Activated CD4-positive, alpha-beta T cell treated with anti-CD3 and anti-CD28 coated beads for 48 hours (primary cell): ENCODE data around the gene ANKRD10.

ENCODE experiments used
- DNase-seq: peaks from one replicate; pipeline ENCODE4 v3.0.0-alpha.2; 2020

Gene ANKRD10

DNA sequence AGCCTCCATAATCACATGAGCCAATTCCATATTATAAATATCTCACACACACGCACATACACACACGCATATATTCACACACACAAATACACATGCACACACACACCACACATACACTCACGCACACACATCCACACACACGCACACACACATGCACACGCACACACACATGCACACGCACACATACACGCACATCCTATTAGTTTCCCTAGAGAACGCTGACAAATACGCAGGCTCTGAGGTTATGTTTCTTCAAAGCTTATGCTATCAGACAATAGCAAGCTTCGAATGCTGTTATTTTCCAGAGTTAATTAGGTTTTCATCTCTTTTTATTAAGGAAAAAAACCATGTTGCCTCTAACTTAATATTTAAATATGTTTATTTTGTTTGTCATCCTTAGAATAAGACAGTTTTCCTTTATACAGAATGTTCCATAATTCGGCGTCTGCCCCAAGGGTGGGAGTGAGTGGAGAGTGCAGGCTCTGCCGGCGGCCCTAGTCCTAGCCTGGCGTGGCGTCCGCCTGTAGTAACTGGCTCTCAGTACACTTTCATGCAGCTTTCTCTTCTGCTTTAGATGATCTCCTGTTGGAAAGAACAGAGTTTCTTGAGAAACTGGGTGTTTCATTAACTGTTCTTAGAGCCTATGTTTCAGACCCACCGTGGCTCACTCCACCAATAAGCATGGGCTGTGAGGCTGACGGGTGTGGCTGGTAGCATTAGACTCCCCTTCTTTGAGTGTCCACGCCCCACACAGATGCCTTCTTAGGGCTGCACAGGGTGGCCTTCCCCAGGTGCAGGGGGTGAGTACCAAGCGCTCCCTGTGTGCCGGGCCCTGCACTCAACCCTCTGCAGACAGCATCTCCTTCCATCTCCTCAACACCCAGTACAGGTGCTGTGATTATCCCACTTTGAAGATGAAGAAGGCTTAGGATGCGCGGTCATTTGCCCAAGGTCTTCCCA lies 30.4 kb upstream of the ANKRD10 start:
- no peak for DNase-seq

DNA sequence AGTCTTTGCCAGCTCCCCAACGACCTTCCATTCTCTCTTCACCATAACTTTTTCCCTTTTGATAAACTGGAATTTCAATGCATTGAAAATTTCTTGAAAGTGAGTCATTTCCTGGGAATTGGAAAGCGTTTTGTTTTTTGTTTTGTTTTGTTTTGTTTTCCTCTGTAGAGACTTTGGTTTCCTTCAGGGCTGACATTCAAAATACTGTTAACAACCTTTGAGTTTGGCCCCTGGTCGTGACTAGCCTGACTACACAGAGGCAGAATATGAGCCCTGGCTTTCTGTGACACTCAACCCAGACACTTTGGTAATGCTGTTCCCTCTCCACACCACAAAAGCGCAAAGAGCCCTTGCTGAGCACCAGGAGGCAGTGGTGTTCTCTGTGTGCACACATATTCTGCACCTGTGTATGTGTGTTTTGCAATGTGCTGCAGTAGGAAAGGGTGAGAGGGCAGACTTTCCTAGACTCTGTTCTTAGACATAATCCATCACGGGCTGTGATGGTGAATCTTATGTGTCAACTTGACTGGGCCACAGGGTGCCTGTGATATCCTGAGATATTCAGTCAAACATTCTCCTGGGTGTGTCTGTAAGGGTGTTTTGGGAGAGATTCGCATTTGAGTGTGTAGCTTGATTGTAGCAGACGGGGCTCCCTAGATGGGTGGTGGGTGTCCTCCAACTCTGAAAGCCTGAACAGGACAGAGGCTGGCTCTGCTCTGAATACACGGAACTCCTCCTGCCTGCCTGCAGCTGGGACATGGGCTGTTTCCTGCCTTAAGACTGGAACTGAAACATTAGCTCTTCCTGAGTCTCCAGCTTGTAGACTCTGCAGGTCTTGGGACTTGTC lies 29.5 kb upstream of the ANKRD10 start:
- peak; percentile 56 for DNase-seq

DNA sequence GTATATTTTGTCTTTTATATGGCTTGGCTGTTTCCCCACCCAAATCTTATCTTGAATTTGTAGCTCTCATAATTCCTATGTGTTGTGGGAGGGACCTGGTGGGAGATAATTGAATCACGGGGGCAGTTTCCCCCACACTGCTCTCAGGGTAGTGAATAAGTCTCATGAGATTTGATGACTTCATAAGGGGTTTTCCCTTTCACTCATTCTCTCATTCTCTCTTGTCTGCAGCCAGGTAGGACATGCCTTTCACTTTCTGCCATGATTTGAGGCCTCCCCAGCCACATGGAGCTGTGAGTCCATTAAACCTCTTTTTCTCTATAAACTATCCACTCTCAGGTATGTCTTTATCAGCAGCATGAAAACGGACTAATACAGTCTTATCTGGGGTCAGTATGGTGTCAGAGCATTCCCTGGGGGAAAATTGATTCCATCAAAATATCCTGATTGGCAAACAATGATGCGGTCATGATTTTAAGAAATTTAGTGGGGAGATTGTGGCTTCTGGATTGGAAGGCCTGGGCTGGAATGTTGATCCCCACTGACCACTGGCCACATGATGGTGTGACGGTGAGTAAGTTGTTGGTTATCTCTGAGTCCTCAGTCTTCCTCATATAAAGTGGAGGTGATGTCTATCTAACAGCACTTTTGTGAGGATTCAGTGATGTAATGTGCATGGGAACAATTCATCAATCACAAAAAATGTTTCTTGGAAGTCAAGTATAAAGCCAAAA lies 27.5 kb upstream of the ANKRD10 start:
- DNase-seq = peak; percentile 61

DNA sequence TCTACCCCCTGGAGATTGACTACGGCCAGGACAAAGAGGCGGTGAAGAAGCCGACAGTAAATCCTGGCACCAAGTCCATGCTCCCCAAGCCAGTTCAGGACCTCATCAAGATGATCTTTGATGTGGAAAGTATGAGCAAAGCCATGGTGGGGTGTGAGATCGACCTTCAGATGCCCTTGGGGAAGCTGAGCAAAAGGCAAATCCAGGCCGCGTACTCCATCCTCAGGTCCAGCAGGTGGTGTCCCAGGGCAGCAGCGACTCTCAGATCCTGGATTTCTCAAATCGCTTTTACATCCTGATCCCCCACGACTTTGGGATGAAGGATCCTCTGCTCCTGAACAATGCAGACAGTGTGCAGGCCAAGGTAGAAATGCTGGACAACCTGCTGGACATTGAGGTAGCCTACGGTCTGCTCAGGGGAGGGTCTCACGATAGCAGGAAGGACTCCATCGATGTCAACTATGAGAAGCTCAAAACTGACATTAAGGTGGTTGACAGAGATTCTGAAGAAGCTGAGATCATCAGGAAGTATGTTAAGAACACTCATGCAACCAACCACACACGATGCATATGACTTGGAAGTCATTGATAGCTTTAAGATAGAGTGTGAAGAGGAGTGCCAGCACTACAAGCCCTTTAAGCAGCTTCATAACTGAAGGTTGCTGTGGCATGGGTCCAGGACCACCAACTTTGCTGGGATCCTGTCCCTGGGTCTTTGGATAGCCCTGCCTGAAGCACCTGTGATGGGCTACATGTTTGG lies 24.0 kb upstream of the ANKRD10 start:
- no peak for DNase-seq

DNA sequence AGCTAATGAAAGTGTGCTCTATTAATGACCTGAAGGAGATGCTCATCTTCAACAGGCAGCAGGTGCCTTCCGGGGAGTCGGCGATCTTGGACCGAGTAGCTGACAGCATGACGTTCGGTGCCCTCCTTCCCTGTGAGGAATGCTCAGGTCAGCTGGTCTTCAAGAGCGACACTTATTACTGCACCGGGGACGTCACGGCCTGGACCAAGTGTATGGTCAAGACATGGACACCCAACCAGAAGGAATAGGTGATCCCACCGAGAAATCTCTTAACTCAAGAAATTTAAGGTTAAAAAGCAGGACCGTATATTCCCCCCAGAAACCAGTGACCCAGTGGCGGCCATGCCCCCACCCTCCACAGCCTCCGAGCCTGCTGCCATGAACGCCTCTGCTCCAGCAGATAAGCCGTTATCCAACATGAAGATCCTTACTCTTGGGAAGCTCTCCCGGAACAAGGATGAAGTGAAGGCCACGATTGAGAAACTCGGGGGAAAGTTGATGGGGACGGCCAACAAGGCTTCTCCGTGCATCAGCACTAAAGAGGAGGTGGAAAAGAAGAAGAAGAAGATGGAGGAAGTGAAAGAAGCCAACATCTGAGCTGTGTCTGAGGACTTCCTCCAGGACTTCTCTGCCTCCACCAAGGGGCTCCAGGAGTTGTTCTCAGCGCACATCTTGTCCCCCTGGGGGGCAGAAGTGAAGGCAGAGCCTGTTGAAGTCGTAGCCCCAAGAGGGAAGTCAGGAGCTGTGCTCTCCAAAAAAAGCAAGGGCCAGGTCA lies 22.8 kb upstream of the ANKRD10 start:
- DNase-seq = no peak

DNA sequence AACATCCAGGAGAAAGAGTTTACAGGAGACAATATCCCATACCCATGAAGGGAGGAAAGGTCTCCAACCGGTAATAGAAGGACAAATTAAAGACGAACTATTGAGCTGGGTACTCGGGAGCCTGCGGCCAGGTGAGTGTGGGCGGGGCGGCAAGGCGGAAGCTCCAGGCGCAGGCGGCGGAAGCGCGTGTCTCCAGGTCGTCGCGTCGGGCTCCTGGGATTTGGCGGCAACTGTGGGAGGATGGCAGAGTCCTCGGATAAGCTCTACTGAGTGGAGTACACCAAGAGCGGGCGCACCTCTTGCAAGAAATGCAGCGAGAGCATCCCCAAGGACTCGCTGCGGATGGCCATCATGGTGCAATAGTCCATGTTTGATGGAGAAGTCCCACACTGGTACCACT lies 21.6 kb upstream of the ANKRD10 start:
- DNase-seq = no peak

DNA sequence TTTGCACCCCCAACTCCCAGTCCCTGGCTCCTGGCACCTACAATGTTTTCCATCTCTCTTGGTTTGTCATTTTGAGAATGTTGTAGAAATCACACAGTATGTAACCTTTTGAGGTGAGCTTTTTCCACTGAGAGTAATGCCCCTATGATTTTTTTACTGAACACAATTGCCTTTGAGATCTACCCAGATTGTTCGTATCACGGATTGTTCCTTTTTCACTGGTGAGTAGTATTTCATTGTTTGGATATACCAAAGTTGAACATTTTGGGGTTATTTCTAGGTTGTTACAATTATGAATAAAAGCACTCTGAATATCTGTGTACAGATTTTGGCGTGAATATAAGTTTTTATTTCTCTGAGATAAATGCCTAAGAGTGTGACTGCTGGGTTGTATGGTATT lies 17.7 kb upstream of the ANKRD10 start:
- DNase-seq = no peak

DNA sequence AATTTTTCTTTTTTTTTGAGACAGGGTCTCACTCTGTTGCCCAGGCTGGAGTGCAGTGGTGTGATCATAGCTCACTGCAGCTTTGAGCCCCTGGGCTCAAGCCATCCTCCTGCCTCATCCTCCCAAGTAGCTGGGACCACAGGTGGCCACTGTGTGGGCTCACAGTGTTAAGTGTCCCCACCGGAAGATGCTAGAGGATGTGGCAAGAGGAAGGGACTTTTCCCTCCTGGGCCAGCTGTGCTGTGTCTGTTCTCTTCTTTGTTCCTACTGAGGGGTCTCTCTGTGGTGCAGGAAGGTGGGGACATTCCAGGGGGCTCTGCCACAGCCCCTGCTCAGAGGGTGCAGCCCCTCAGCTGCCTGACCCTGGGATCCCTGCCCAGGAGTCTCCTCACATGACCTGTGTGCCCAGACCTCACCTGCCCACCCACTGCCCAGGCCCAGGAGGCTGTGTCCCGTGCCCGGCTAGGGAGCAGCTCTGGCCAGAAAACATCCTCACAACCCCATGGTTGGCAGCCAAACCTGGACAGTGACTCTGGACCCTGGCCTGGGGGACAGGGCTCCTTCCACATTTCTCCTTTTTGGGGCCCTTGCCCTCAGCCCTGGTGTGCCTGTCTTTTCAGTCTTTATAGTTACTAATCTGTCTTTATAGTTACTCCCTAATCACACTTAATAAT lies 14.4 kb upstream of the ANKRD10 start:
- DNase-seq = no peak

DNA sequence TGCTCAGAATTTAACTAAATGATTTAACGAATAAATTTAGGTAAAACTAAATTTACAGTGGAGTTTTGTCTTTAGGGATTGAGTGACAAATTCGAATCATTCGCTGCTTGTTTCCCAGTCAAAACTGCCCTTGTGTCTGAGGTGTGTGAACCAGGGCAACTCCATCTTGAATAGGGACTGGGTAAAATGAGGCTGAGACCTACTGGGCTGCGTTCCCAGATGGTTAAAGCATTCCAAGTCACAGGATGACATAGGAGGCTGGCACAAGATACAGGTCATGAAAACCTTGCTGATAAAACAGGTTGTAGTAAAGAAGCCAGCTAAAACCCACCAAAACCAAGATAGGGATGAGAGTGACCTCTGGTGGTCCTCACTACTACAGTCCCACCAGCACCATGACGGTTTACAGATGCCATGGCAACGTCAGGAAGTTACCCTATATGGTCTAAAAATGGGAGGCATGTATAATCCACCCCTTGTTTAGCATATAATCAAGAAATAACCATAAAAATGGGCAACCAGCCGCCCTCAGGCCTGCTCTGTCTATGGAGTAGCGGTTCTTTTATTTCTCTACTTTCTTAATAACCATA lies 10.2 kb upstream of the ANKRD10 start:
- DNase-seq = no peak

DNA sequence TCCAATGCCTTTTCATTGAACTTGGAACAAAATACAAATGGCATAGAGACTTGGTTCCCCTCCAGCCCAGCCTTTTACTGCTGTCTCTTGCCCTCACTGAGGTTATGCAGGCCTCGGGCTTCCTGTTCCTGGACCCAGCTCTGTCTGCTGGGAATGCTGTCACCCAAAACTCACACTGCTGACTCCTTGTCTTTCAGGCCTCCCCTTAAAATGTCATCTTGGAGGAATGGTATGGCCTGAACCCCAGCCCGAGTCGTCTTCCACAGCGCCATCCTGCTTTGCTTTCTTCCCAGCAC lies 9.7 kb upstream of the ANKRD10 start:
- DNase-seq = no peak

DNA sequence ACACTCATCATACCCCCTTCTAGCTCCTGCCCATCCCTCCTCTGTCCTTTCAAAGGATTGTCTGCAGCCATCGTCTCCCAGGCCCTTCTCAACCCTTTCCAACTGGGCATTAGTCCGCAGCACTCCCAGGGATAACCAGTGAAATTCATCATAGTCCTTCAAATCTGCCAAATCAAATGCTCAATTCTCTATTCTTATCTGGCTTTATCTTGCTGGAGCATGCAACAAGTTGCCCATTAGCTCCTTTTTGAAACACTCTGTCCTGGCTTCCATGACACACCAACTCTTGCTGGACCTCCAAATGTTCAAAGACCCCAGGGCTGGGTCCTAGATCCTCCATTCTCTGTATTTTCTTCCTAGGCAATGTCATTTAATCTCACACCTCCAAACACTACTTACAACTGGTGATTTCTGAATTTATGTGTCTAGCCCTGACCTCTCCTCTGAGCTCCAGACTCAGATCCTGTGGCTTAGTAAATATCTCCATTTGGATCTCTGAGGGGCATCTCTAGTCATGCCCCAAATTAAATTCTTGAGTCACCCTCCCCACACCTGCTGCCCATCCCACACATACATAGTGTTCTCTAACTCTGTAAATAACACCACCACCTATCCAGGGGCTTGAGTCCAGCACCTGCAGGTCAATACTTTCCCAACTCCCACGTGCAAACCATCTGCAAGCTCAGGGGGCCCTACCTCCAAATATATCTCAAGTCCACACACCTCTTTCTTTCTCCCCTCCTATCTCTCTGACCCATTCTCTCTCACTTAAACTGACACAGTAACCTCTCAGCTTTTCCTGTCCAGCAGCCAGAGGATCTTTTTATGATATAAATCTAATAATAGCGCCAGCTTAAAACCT lies 9.1 kb upstream of the ANKRD10 start:
- no peak for DNase-seq

DNA sequence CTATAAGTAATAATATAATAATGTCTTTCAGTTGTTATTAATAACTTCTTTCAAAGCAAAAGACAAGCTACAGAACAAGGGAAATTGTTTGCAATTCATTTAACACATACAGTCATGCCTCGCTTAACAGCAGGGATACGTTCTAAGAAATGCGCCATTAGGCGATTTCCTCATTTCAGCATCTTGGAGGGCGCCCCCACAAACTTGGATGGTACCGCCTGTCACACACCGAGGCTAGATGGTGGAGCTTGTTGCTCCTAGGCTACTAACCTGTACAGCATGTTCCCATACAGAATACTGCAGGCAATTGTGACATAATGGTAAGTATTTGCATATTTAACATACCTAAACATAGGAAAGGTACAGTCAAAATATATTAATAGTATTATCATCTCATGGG lies 8.2 kb upstream of the ANKRD10 start:
- DNase-seq = no peak

DNA sequence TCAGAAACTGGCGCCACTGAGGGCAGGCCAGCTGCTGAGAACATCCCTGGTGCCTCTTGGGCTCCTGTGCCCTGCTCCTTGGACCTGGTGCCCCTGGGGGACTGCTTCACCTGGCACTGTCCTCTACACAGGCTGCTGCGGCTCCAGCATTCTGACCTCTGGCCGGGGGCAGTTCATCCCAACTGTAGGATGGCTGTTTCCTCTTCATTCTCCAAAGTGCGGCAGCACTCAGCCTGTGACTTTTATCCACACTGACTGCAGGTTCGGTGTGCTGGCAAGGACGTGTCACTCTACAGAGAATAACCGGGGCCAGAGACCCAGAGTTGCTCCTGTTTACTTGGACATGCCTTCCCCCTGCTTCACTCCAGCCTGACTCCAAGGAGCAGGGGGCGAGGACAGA lies 7.6 kb upstream of the ANKRD10 start:
- no peak for DNase-seq

DNA sequence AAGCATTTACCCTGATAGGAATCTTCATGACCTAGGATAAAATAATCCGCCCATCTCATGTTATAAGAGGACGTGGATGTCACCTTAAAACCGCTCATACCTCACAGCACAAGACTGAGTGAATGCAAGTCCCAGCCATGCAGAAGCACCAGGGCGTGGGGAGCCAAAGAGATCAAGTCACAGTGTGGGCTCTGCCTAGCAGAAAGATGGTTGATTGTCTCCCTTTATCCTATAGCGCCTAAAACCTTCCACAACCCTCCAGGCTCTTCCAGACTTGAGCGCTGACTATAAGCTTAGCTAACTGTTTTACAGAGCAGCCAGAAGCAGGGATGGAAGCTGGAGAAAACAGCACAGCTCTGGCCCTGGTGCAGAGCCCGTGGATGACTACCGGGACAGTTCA lies 6.8 kb upstream of the ANKRD10 start:
- no peak for DNase-seq

DNA sequence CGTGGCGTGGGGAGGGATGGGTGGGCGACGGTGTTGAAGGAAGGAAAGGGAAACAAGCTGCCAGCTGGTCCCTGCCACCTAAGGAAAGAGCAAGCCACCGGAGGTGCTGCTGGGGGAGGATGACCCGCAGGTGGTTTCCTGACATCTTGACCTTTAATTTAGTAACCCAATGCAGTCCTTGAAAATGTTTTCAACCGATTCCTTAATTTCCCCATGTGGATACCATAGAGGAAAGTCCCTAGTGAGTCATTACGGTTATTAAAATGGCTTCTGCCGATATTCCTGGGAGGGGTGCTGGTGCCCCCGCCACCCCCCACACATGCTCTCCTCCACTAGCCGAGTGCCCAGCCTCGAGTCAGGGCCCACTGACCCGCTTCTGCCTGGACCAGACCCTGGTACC lies 6.3 kb upstream of the ANKRD10 start:
- DNase-seq = no peak

DNA sequence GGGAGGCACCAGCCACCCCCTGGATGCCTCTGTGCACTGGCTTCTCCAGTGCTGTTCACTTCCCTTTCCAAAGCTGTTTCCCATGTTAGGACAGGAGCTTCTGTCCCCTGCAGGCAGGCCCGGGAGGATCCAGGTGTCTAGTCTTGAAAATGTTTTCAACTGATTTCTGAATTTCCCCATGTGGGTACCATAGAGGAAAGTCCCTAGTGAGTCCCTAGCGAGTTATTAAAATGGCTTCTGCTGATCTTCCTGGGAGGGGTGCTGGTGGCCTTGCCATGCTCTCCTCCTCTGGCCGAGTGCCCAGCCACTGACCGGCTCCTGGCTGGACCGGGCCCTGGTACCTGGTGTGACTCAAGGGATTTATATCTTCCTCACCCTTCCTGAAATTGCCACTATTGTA lies 5.2 kb upstream of the ANKRD10 start:
- DNase-seq = no peak

DNA sequence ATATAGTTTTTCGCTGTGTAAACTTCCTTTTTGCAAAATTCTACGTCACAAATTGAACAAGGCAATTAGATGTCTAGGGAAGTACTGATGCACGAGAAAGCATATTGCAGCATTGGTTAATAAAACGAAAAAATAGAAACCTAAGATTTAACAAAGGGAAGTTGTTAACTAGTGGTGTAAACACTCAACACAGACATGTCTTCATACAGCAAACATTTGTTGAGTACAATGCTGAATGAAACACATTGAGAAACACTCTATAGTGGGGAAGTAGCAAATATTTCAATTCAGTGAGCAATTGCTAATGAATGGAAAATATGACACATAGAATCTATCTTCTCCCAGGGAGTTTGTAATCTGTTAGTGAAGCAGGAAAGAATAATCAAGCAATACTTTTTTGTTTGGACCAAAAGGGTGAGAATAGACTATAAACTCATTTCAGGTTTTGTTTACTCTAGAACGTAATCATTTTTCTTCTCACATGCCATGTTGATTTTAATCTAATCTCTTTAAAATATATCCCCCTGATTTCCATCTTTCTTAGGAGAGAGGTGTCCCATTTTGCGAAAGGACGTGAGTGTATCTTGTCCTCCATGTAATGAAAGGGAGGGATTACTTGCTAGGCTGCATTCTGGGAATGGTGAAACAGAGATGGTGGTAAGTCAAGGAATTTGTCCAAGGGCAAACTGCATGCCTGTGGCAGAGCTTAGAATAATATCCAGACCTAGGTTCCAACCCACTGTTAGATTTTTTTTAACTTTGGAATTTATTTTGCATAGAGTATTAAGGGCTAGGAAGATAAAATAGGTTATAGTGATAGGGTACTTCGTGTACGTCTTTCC lies 1.7 kb upstream of the ANKRD10 start:
- DNase-seq = no peak

DNA sequence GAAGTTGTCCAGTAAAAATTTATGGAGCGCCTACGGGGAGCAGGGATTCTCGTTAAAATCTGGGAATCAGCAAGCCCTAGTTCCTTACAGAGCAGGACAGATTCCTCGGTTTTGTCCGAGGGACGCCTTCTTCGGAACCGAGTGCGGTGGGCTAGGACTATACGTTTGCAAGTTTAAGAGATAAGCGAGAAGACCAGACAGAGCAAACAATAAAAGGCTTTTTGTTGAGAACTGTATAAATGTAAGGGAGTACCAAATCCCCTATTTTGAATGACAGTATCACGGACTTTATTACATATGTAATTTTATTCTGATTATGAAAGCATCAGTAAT lies 971 bp upstream of the ANKRD10 start:
- DNase-seq = no peak
